ENCODE results near the gene SAMD15.
A peak's percentile ranks its signal among the peaks of the same experiment; 100 is the strongest.

The SAMD15 gene

DNA sequence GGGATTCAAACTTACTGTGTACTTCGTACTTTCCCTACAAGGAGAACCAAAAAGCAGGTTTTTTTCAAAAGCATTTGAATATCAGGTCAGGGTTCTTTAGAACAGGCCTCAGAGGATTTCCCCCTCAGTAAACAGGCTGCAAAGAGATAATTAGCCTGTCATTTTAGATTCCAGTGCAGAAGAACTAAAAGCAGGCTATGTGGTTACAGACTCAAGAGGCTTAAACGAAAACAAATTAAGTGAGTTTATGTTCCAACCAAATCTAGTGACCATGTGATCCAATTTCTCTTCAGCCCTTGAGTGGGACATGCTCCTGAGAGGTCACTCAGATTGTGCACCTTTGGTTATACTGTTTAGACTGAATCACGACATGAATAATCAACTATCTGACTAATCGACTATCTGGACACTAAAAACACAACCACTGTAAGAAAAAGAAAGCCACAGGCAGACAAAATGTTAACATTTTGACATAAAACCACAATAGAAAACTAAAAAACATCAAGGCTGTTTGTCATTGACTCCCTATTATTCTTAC, 4.8 kb upstream of the SAMD15 start (continued):
- TF ChIP-seq ZNF692 (tag by site-specific recombination; IDR thresholded peaks at IDR 0.05) (no peak), ZNF16 (tag by site-specific recombination; IDR thresholded peaks at IDR 0.05; ENCODE audit: low read depth) (no peak), TRIM28 (IDR thresholded peaks at IDR 0.05; ENCODE audit: borderline replicate concordance, low read length) (peak; percentile 40; the same call in 1 of the 2 replicates), ZNF26 (tag by site-specific recombination; IDR thresholded peaks at IDR 0.05) (no peak), ZNF335 (tag by site-specific recombination; conservative IDR thresholded peaks at IDR 0.05) (no peak), ZNF660 (tag by site-specific recombination; IDR thresholded peaks at IDR 0.05) (no peak), ZNF449 (tag by site-specific recombination; IDR thresholded peaks at IDR 0.05) (no peak), ZNF140 (tag by site-specific recombination; IDR thresholded peaks at IDR 0.05) (no peak), ZNF146 (tag by site-specific recombination; IDR thresholded peaks at IDR 0.05) (no peak), ZNF202 (tag by site-specific recombination; IDR thresholded peaks at IDR 0.05; ENCODE audit: borderline replicate concordance) (no peak), SCRT2 (tag by site-specific recombination; IDR thresholded peaks at IDR 0.05) (no peak), ZNF292 (tag by site-specific recombination; IDR thresholded peaks at IDR 0.05; ENCODE audit: borderline replicate concordance, low read depth) (no peak), ZNF280D (tag by site-specific recombination; IDR thresholded peaks at IDR 0.05) (no peak), IKZF3 (tag by site-specific recombination; IDR thresholded peaks at IDR 0.05) (no peak), ZNF362 (tag by site-specific recombination; IDR thresholded peaks at IDR 0.05) (no peak), ZBTB17 (tag by site-specific recombination; IDR thresholded peaks at IDR 0.05) (peak; percentile 29; the same call in 1 of the 2 replicates), ZNF366 (tag by site-specific recombination; conservative IDR thresholded peaks at IDR 0.05) (no peak), ZNF23 (tag by site-specific recombination; IDR thresholded peaks at IDR 0.05; ENCODE audit: borderline replicate concordance) (no peak), ZNF549 (tag by site-specific recombination; IDR thresholded peaks at IDR 0.05) (no peak), ZEB2 (tag by site-specific recombination; IDR thresholded peaks at IDR 0.05) (0 out of 2 replicates have a peak, but pooled peaks have one; percentile 18), ZNF2 (tag by site-specific recombination; IDR thresholded peaks at IDR 0.05) (no peak)
- TF ChIP-seq, protein P1, sequence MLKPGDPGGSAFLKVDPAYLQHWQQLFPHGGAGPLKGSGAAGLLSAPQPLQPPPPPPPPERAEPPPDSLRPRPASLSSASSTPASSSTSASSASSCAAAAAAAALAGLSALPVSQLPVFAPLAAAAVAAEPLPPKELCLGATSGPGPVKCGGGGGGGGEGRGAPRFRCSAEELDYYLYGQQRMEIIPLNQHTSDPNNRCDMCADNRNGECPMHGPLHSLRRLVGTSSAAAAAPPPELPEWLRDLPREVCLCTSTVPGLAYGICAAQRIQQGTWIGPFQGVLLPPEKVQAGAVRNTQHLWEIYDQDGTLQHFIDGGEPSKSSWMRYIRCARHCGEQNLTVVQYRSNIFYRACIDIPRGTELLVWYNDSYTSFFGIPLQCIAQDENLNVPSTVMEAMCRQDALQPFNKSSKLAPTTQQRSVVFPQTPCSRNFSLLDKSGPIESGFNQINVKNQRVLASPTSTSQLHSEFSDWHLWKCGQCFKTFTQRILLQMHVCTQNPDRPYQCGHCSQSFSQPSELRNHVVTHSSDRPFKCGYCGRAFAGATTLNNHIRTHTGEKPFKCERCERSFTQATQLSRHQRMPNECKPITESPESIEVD (tag by site-specific recombination; IDR thresholded peaks at IDR 0.05): peak; percentile 83
- TF ChIP-seq, protein P2, sequence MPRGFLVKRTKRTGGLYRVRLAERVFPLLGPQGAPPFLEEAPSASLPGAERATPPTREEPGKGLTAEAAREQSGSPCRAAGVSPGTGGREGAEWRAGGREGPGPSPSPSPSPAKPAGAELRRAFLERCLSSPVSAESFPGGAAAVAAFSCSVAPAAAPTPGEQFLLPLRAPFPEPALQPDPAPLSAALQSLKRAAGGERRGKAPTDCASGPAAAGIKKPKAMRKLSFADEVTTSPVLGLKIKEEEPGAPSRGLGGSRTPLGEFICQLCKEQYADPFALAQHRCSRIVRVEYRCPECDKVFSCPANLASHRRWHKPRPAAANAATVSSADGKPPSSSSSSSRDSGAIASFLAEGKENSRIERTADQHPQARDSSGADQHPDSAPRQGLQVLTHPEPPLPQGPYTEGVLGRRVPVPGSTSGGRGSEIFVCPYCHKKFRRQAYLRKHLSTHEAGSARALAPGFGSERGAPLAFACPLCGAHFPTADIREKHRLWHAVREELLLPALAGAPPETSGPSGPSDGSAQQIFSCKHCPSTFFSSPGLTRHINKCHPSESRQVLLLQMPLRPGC (tag by site-specific recombination; IDR thresholded peaks at IDR 0.05): peak; percentile 57; the same call in 1 of the 2 replicates
- TF ChIP-seq, protein P3, sequence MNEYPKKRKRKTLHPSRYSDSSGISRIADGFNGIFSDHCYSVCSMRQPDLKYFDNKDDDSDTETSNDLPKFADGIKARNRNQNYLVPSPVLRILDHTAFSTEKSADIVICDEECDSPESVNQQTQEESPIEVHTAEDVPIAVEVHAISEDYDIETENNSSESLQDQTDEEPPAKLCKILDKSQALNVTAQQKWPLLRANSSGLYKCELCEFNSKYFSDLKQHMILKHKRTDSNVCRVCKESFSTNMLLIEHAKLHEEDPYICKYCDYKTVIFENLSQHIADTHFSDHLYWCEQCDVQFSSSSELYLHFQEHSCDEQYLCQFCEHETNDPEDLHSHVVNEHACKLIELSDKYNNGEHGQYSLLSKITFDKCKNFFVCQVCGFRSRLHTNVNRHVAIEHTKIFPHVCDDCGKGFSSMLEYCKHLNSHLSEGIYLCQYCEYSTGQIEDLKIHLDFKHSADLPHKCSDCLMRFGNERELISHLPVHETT (tag by site-specific recombination; IDR thresholded peaks at IDR 0.05): no peak

Data from HEK293 (cell line).